Heart right ventricle (tissue), 16 donors: ENCODE measurements around the gene PRKCD. TPM values are rescaled to one million over a fixed set of nuclear protein-coding genes. Genes with fewer than 3 reads are reported as not detected.

Experiments used
- ATAC-seq, 8 donors: fragments of 200-7000 bp; cut with Tn5 transposase; one replicate each; pipeline ENCODE4 v1.9.1; 2020; ENCODE audit warnings: mild to moderate bottlenecking in 8 of 8, moderate library complexity in 8 of 8, moderate number of reproducible peaks in 1 of 8
- DNase-seq, 2 donors: peaks; one replicate each; pipeline ENCODE4 v3.0.0-alpha.2; 2020
- H3K27ac ChIP-seq, 10 donors: fragments of 200-600 bp; sonication (generic) in 2 of 10; one replicate each; pipeline versions ENCODE4 v1.5.0 to v1.8.0; 2020 to 2022; ENCODE audit warnings: mild to moderate bottlenecking in 3 of 10
- H3K27me3 ChIP-seq, 7 donors: fragments of 200-600 bp; one replicate each; pipeline ENCODE4 v1.8.0; 2021 to 2022; ENCODE audit warnings: mild to moderate bottlenecking in 2 of 7
- H3K36me3 ChIP-seq, 9 donors: fragments of 200-600 bp; sonication (generic) in 1 of 9; one replicate each; pipeline versions ENCODE4 v1.5.0 to v1.8.0; 2020 to 2022; ENCODE audit warnings: mild to moderate bottlenecking in 2 of 9
- H3K4me1 ChIP-seq, 9 donors: fragments of 200-600 bp; sonication (generic) in 1 of 9; one replicate each; pipeline versions ENCODE4 v1.5.0 to v1.8.0; 2020 to 2022; ENCODE audit warnings: mild to moderate bottlenecking in 4 of 9
- H3K4me3 ChIP-seq, 10 donors: fragments of 200-600 bp; sonication (generic) in 2 of 10; one replicate each; pipeline versions ENCODE4 v1.5.0 to v1.8.0; 2020 to 2022; ENCODE audit warnings: mild to moderate bottlenecking in 7 of 10, moderate library complexity in 2 of 10
- H3K9me3 ChIP-seq, 11 donors: fragments of 200-600 bp in 10 of 11; sonication (generic) in 2 of 11; one replicate each; pipeline versions ENCODE4 v1.5.0 to v1.8.0; 2013 to 2022; ENCODE audit warnings: mild to moderate bottlenecking in 2 of 11, control low read depth in 1 of 11, moderate library complexity in 1 of 11
- CTCF ChIP-seq, 9 donors: fragments of 200-600 bp; sonication (generic) in 2 of 9; IDR thresholded peaks; one replicate each; pipeline versions ENCODE4 v1.5.0 to v1.8.0; 2021 to 2022; ENCODE audit warnings: antibody characterized with exemption in 9 of 9, mild to moderate bottlenecking in 5 of 9, moderate library complexity in 1 of 9
- WGBS, 2 donors: extraction: QIAGEN DNeasy Blood & Tissue Kit; methylation state at CpG; one replicate each; pipeline ENCODE4 v1.1.7; 2013; ENCODE audit warnings: inconsistent platforms in 1 of 2; 5-methylcytosine and 5-hydroxymethylcytosine counted together
- intact Hi-C, 10 donors: fragments of 100-400 bp; cut with DNase I; formaldehyde crosslinking; loops; one replicate each; pipeline versions ENCODE4 v1.11.1 to v1.14.2; 2022
- polyA plus RNA-seq, 2 donors: library from polyadenylated mRNA; stranded (reverse); fragments of 200-250 nt; gene quantifications; one replicate each; pipeline ENCODE4 v1.2.3, GENCODE V29; 2013
- total RNA-seq, 10 donors: library from RNA; stranded (reverse); fragmentation: NEBNext Ultra II Directional in 3 of 10; extraction: Animal tissue kit (Norgen Biotek cat#: 25700) in 3 of 10; gene quantifications; one replicate each; pipeline versions ENCODE4 v1.2.1 to v1.2.4, GENCODE V29; 2021 to 2023
- donor health status: Arrhythmogenic right ventricular cardiomyopathy.
- donor health status: ischemic (EF 13 %, LVEDD 7.1; RV severe dilation, severe dysfunction).
- donor health status: healthy with polysubstance abuse.
- donor health status: DM: no; HTN: yes; CAD: no.
- donor health status: DM: no; HTN: no; CAD: no.
- donor health status: ischemic (EF 25% LVEDD 6.9; RV normal size, moderate dysfunction).
- donor health status: ischemic (EF 25% LVEDD 5.7; RV mildly dilated, moderate dysfunction).
- donor health status: healthy.
- donor health status: DM: yes; HTN: yes; CAD: no.
- donor health status: Ischemic cardiomyopathy.
- donor health status: ischemic (EF 35%, LVEDD 5.7; RV mildly dilated, moderate dysfunction).
- donor health status: nonischemic (EF 11% LVEDD 7.7; RV severe dilation, severe dysfunction).
- donor health status: DM: yes; HTN: yes; CAD: no.
- donor health status: PGD.
- donor health status: ischemic (EF 29% LVEDD 5.4; RV normal size, mild dysfunction).
- donor health status: nonischemic (EF 23%, LVEDD 6.1; RV moderate dilation, normal function).

Gene PRKCD
- total and polyA plus RNA-seq, 12 donors: 6.6 to 28.3 (median 8.3) TPM

GRCh38 chr3:53175613-53176540 lies 14.9 kb downstream of the PRKCD start:
- peaks cover 0 to 48% (median 0%) of the 10 kb centered on the region in 9 donors for H3K4me1 ChIP-seq
- no peak for TF ChIP-seq CTCF (IDR thresholded peaks at IDR 0.05)
- ATAC-seq: peak in 1 of 8 donors; percentile 25

DNA sequence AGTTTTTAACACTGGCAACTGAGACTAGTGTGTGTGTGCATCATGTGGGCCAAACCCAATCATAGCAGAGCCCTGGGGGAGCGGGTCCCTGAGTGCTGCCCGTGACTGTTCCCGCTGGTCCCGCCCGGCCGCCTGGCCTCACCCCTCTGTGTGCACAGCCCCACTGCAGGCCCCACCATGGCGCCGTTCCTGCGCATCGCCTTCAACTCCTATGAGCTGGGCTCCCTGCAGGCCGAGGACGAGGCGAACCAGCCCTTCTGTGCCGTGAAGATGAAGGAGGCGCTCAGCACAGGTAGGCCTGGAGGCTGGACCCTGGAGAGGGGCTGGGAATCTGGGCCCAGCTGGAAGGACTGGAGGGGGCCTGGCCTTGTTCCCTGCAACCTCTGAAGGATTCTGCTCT lies 17.2 kb downstream of the PRKCD start:
- Histone ChIP-seq H3K36me3 (peaks cover 0 to 89% (median 5%) of the 10 kb centered on the region in 9 donors), H3K27me3 (no peaks in the 10 kb centered on the region), H3K4me3 (no peak overlapping the region), H3K27ac (no peak overlapping the region), H3K9me3 (no peaks in the 10 kb centered on the region), H3K4me1 (peaks cover 0 to 25% (median 0%) of the 10 kb centered on the region in 9 donors)
- DNase-seq (no peak), ATAC-seq (no peak)
- no peak for TF ChIP-seq CTCF (IDR thresholded peaks at IDR 0.05)
- intact Hi-C loops: loop anchor here in 1 of 10 donors (5.0 kb wide), 1 partner anchor 36 kb away; no protein-coding TSS in a partner anchor
- 96 to 97% methylated on average over 15 of the region's 15 CpGs for WGBS, 2 donors

More at GRCh38 chr3:53175613-53176540, 14.9 kb downstream of the PRKCD start:
- no peaks in the 10 kb centered on the region for H3K27me3 ChIP-seq
- H3K36me3 ChIP-seq: peaks cover 0 to 71% (median 0%) of the 10 kb centered on the region in 9 donors
- H3K27ac ChIP-seq: no peak overlapping the region
- H3K4me3 ChIP-seq: no peak overlapping the region
- H3K9me3 ChIP-seq: no peaks in the 10 kb centered on the region
- 84 to 90% methylated on average over 9 of the region's 9 CpGs for WGBS, 2 donors
- no peak for DNase-seq
- intact Hi-C loops: loop anchor here in 1 of 10 donors (5.0 kb wide), 1 partner anchor 34 kb away; no protein-coding TSS in a partner anchor

- Histone ChIP-seq H3K9me3 (no peaks in the 10 kb centered on the region), H3K36me3 (peaks cover 0 to 89% (median 10%) of the 10 kb centered on the region in 9 donors), H3K4me3 (no peak overlapping the region), H3K4me1 (peaks cover 0 to 25% (median 0%) of the 10 kb centered on the region in 9 donors), H3K27me3 (no peaks in the 10 kb centered on the region), H3K27ac (no peak overlapping the region)
- no peak for TF ChIP-seq CTCF (IDR thresholded peaks at IDR 0.05)
- intact Hi-C loops: loop anchor here in 1 of 10 donors (5.0 kb wide), 1 partner anchor 37 kb away; no protein-coding TSS in a partner anchor
- ATAC-seq (no peak), DNase-seq (no peak)
- 93 to 97% methylated on average over 20 of the region's 20 CpGs for WGBS, 2 donors
Measured at GRCh38 chr3:53179580-53179979, 18.6 kb downstream of the PRKCD start.

DNA sequence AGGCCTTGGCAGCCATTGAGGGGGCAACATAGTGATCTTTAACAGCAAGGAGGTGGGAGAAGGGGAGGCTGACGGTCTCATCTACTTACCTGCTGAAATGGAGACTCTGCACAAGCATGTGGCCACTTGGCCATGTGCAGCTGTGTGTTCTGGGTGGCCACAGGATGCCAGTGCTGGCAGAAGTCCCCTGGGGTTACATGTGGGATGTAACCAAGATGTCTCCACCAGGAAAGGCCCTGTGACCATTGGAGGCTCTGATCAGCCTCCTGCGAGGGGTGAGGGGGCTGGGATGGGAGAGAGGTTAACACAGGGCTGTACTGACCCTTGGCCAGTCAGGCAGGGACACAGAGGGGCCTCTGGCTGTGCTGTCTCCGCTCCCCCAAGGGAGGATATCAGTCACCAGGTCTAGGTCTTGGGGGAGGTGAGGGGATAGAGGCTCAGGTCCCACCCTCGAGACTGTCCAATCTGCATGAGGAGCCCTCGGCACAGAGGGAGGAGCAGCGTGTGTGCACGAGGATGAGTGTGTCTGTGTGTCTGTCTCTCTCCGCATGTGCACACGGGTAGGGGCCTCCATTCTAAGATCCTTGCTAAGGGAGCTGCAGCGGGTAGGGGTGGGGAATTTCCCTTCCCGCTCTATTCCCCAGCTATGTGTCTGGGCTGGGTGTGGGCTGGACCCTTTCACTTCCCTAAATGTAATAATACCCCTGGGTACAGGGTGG lies 19.5 kb downstream of the PRKCD start:
- TF ChIP-seq CTCF (IDR thresholded peaks at IDR 0.05): no peak

More for the DNA sequence above, 19.5 kb downstream of the PRKCD start:
- ATAC-seq (peak in 5 of 8 donors; percentile 18 to 62 (median 50)), DNase-seq (no peak)
- Histone ChIP-seq H3K9me3 (no peaks in the 10 kb centered on the region), H3K27ac (no peak overlapping the region), H3K4me1 (peaks cover 0 to 19% (median 0%) of the 10 kb centered on the region in 9 donors), H3K27me3 (no peaks in the 10 kb centered on the region), H3K36me3 (peaks cover 0 to 91% (median 15%) of the 10 kb centered on the region in 9 donors), H3K4me3 (no peak overlapping the region)
- intact Hi-C loops: no loop called here
- 91 to 92% methylated on average over 11 of the region's 11 CpGs for WGBS, 2 donors
